HG02973 (cell line): Measurements from ENCODE around the gene ATG4B.
A peak's percentile ranks its signal among the peaks of the same experiment; 100 is the strongest.

Source experiments
- ATAC-seq: cut with Tn5 transposase; IDR thresholded peaks from one replicate; pipeline ENCODE4 v1.9.1; 2021; ENCODE audit warnings: moderate library complexity; ENCODE audit not compliant: unreplicated experiment

Gene ATG4B

DNA sequence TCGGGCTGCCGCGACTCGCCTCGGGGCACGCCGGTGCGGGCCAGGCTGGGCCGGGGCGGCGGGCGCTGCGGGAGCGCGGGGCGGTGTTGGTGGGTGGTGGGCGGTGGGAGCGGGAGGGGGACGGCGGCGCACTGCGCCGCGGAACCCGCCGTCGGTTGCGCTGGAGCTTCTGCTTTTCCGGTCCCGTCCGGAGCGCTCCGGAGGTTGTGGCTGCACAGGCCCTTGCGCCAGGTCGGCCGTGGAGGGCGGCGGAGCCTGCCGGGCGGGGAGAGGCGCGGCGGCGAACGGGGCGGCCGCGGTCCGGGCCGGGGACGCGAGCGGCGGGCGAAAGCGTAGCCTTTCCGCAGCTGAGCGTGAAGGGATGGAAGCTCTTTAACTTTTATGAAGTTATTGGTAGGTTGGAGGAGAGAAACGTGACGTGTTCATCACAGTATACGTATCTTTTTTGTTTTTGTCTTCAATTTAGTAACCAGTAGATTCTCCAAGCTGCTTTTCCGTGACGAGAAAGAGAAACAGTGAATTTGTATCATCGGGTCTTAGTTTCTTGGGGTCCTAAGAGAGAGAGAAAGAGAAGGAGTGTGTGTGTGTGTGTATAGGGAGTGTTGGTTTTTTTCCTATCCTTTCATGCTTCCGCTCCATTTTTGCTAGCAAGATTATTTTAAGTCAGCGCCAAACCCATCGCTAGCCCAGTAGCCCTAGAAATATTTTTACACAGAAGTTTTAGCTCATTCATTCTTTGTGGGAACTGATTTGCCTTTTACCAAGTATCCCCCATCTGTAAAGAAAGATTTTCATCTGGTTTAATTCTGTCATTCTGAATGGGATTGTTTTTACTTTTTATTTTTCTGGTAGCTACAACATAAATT lies 535 bp downstream of the ATG4B start:
- peak; percentile 14 for ATAC-seq

DNA sequence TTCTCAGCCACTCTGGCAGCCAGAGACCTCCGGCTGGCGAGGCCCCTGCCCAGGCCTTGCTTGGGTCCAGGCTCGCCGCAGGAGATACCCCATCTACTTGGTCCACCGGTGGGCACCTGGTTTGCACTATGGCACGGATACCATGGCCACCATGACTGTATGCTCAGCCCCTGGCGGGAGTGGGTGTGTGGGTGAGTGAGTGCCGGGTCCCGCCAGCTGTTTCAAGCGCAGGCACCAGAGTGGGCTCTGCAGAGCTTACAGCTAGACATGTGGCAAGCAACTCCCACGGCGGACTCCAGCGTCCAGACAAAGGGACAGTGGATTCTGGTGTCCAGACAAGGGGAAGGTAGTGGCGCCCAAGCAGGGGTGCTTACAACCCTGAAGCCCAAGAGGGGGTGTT lies 1.4 kb downstream of the ATG4B start:
- no peak for ATAC-seq

- ATAC-seq = no peak
These were observed 1.9 kb downstream of the ATG4B start for GRCh38 chr2:241639385-241639784.

DNA sequence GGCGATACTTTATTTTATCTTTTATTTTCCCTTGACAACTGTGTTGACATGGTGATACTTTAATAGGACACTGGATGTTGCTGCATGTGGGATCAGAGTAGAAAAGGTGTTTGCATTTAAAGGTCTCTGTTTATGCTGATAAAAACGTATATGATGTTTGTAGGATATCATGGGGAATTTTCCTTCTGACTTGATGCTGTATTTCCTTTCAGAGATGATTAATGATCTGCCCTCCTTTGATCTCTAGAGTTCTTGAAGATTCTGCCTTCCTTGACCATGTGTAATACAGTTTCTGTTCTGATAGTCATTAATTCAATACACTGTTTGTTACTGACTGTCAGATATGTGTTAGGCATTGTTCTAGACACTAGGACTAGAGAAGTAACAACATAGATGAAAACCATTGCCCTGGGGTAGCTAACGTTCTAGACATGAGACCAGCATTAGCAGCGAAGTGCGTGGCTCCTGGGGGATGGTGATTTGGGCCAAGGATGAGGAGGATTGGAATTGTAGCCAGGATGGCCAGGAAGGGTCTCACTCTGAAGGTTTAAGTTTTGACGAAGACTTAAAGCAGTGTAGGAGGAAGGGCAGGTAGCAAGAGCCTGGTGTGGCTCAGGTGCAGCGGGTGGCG lies 2.8 kb downstream of the ATG4B start:
- ATAC-seq = no peak

DNA sequence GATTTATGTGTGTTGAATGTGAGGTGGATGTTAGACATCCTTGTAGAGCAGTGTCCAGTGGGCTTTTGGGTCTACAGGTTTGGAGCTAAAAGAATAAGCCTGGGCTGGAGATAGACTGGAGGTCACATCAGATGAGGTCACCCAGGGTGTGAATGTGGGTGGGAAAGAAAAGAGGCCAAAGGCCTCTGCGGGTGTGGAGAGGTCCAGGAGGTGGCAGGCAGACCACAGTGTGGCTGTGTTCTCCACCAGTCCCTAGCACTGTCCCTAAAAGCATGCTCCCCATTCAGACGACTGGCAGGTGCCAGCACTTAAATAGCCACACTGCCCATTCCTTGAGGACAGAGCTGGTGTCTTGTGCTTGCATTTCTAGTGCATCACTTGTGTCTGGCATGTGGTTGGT lies 4.1 kb downstream of the ATG4B start:
- ATAC-seq = no peak

GRCh38 chr2:241645056-241645914 lies 7.8 kb downstream of the ATG4B start:
- no peak for ATAC-seq

DNA sequence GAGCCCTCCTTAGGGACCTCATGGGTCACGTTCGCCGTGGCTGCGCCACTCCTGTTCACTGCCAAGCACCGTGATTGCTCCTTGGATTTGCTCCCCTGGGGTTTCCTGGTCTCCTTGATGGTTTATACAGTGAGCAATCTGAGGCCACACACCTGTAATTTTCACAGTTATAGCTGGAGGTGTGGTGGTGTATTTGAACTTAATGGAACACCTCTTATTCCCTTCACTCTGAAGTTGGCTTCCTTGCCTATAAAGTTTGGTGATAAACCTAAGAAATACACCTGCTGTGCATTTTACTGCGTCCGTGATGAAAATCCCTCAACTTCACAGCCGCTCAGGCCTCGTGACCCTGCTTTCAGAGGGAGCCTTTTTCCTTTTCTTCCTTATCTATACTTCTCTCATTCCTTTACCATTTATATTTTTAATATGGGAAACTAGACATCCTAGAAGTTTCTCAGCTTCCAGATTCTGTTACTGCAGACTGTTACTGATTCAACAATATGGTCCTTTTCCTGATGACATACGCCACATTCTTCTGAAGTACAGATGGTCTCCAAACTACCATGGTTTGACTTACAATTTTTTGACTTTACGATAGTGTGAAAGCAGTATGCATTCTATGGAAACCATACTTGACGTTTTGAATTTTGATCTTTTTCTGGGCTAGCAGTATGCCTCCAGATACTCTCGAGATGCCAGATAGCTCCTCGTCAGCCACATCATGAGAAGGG lies 8.6 kb downstream of the ATG4B start:
- ATAC-seq = no peak

DNA sequence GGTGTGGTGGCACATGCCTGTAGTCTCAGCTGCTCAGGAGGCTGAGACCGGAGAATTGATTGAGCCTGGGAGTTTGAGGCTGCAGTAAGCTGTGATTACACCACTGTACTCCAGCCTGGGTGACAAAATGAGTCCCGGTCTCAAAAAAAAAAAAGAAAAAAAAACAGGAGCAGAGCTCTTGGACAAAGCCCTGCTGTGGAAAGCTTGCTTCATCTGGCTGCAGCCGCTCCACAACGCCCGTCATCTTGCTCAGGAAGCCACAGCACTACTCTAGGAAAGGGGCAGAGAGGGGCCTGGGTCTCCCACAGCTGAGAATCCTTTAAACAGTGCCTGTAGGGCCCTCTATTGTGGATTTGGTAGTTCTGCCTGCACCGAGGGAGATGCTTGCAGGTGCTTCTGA lies 11.0 kb downstream of the ATG4B start:
- ATAC-seq = no peak

- no peak for ATAC-seq
These were observed 11.9 kb downstream of the ATG4B start for GRCh38 chr2:241649404-241649803.

- ATAC-seq = no peak
These were observed 12.4 kb downstream of the ATG4B start for GRCh38 chr2:241649927-241650326.

DNA sequence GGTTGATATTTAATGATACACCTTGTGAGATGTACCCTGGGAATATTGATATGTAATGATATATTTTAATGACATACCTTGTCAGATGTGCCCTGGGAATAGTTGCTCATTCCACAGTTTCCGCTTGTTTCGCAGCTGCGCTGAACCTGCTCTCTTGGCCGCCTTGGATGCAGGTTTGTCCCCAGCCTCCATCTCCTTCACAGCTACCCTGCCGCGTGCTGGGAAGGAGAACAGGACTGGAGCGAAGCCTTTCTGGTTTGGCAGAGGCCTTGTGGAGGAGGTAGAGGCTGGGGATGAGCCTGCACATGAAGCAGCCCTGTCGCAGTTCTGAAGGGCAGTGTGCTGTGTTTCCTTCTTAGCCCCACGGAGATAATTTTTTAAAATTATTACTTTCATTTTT lies 14.6 kb downstream of the ATG4B start:
- no peak for ATAC-seq

- ATAC-seq = no peak
These were observed 15.2 kb downstream of the ATG4B start for GRCh38 chr2:241652722-241653121.

- no peak for ATAC-seq
These were observed 15.8 kb downstream of the ATG4B start for GRCh38 chr2:241653210-241653750.

GRCh38 chr2:241654551-241654950 lies 17.1 kb downstream of the ATG4B start:
- ATAC-seq = no peak

DNA sequence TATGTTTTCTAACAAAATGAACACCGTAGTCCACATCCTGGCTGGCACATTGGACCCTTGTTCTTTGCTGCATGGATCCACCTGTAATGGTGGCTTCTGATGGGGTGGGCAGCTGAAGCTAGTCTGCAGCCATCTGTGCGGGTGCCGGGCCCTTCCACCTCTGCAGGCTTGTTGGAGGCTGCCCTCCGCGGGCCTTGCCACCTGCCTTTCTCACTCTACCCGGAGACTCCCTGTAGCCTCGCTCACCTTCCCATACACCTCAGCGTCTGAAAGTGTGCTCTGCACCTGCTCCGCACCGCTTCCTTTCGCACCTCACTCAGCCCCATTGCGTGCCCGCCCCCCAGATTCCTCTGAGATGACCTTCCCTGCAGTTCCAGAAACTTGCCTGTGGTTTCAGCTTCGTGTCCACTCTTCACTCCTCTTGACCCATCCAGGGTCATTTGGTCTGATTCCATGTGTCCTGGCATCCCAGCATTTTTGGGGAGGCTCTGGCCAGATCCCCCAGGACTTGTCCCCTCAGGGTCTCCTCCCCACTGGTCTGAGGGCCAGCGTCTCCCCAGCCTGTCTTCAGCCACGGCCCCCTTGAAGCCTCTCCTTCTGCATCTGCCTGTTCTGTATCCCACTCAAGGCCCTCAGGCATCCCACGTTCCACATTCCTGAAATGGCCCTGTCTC lies 18.2 kb downstream of the ATG4B start:
- ATAC-seq = no peak

DNA sequence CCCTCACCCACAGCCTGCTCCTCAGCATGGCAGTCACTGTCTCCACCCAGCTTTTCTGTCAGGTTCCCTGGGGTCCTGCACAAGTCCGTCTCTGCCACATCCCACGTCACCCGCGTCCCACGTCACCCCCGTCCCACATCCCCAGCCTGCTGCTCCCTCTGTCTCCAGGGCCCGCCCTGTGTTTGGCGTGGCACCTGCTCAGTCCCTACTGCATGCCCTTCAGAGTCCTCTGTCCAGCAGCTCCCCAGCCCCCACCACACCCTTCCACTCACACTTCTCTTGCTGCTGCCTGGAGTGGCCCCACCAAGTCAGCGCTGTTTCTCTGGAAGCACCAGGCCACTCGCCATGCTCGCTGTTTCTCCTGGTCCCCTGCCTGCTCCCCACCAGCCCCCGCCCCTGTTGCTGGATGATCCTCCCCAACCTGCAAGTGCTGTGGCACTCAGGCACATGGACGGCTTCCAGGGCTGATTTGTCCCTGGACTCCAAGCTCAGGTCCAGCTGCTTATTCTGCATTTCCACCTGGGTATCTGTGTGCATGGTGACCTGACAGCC lies 18.8 kb downstream of the ATG4B start:
- ATAC-seq = no peak

- ATAC-seq = no peak
These were observed 20.3 kb downstream of the ATG4B start for GRCh38 chr2:241657786-241658254.

DNA sequence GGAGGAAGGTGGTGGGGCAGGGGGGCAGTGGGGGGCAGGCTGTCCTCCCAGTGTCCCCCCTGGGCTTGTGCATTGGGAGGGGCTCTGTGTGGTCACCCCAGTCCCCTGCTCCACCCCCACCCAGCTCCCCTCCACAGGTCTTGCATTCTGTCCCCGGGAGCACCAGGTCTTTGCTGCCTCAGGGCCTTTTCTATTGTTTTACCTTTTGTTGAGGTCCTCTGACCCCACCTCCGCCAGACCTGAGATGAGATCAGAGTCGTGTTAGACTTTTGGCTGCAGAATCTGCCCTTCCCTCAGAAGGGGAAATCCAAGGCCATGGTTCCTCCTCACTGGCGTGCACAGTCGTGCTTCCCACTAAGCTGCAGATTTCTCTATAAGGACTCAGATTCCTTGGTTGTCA lies 20.8 kb downstream of the ATG4B start:
- ATAC-seq = no peak

DNA sequence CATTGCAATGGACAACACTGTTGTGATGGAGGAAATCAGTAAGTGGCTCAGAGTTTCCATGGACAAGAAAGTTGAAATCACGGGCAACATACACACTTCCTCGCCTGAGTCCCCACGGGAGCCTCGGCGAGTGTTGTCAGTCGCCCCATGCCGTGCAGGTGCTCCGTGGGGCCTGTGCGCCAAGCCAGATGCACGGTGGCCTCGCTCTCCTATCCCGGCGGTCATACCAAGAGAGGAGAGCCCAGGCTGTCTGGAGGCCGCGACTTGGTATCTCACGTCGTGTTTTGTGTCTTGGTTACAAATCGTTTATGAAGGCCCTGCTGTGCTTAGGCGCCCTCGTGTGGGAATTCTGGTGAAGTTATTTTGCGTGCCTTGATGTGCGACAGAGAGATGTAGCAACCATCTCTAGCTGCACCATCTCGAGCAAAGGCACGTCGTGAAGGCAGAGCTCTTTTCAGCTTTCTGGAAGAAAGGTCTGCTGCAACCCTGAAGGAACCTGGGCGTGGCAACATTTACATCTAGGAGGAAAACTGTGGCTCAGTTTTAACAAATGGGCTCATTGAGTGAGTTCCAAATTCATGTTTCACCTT lies 21.8 kb downstream of the ATG4B start:
- ATAC-seq = no peak
